H1 (cell line): Measurements from ENCODE around the gene LCNL1. TPM values are rescaled to one million over a fixed set of nuclear protein-coding genes. Genes with fewer than 3 reads are reported as not detected.

Experiments
- BRCA1 ChIP-seq: IDR thresholded peaks from 2 replicates; pipeline ENCODE4 v1.6.1; 2012; ENCODE audit warnings: low read depth, low read length, improper control_type of control experiment
- CBX5 ChIP-seq: fragments of 300-800, 300-1000 bp; sonication (generic); IDR thresholded peaks from 2 replicates; pipeline ENCODE4 v1.7.1; 2016; ENCODE audit warnings: antibody characterized with exemption, low read length, low read depth
- EGR1 ChIP-seq: IDR thresholded peaks from 2 replicates; pipeline ENCODE4 v1.6.1; 2011; ENCODE audit warnings: low read depth, low read length, borderline replicate concordance
- GTF2F1 ChIP-seq: IDR thresholded peaks from 2 replicates; pipeline ENCODE4 v1.6.1; 2012; ENCODE audit warnings: low read depth, low read length, improper control_type of control experiment, borderline replicate concordance
- HDAC2 ChIP-seq, 2 experiments: fragments of 300-600 bp in 1 of 2; sonication (generic) in 1 of 2; IDR thresholded peaks; 2 replicates each; pipeline ENCODE4 v1.6.1; 2011 to 2012; ENCODE audit warnings: low read depth in 2 of 2, low read length in 2 of 2, mild to moderate bottlenecking in 2 of 2, moderate library complexity in 2 of 2, borderline replicate concordance in 1 of 2, inconsistent platforms in 1 of 2
- JUN ChIP-seq: IDR thresholded peaks from 2 replicates; pipeline ENCODE4 v1.6.1; 2011; ENCODE audit warnings: low read depth, mild to moderate bottlenecking, improper control_type of control experiment, low read length
- JUND ChIP-seq: IDR thresholded peaks from 2 replicates; pipeline ENCODE4 v1.6.1; 2011; ENCODE audit warnings: mild to moderate bottlenecking, improper control_type of control experiment, low read length
- KDM1A ChIP-seq: fragments of 200-600, 300-600 bp; sonication (generic); IDR thresholded peaks from 2 replicates; pipeline ENCODE4 v1.7.1; 2016; ENCODE audit warnings: mild to moderate bottlenecking, low read length, borderline replicate concordance
- KDM5A ChIP-seq: fragments of 200-600 bp; IDR thresholded peaks from 2 replicates; pipeline ENCODE4 v1.7.1; 2012; ENCODE audit warnings: mild to moderate bottlenecking, low read length, inconsistent platforms, mixed read lengths
- POLR2AphosphoS5 ChIP-seq: IDR thresholded peaks from 2 replicates; pipeline ENCODE4 v1.6.1; 2011; ENCODE audit warnings: low read depth, low read length
- SIN3A ChIP-seq, 2 experiments: IDR thresholded peaks in 1 of 2; conservative IDR thresholded peaks in 1 of 2; 2 replicates each; pipeline ENCODE4 v1.6.1; 2011 to 2012; ENCODE audit warnings: low read length in 2 of 2, improper control_type of control experiment in 1 of 2, low read depth in 1 of 2, mild to moderate bottlenecking in 1 of 2
- SIRT6 ChIP-seq: IDR thresholded peaks from one replicate; pipeline ENCODE4 v1.7.1; 2012; ENCODE audit warnings: low read length, inconsistent platforms
- SP4 ChIP-seq: IDR thresholded peaks from 2 replicates; pipeline ENCODE4 v1.6.1; 2012; ENCODE audit warnings: low read length, inconsistent platforms
- SUZ12 ChIP-seq: fragments of 200-600 bp; sonication (generic); IDR thresholded peaks from 2 replicates; pipeline ENCODE4 v1.6.1; 2012; ENCODE audit warnings: mild to moderate bottlenecking, inconsistent platforms, low read length, moderate library complexity, mixed read lengths
- TBP ChIP-seq: IDR thresholded peaks from 2 replicates; pipeline ENCODE4 v1.6.1; 2011; ENCODE audit warnings: low read depth, low read length, improper control_type of control experiment
- TCF12 ChIP-seq: IDR thresholded peaks from 2 replicates; pipeline ENCODE4 v1.6.1; 2011; ENCODE audit warnings: low read depth, mild to moderate bottlenecking, low read length
- YY1 ChIP-seq: IDR thresholded peaks from 2 replicates; pipeline ENCODE4 v1.6.1; 2011; ENCODE audit warnings: low read depth, mild to moderate bottlenecking, low read length
- polyA plus RNA-seq, 7 experiments: library from polyadenylated mRNA; depleted of rRNA in 3 of 7; stranded (reverse) in 5 of 7; unstranded in 2 of 7; fragments of >200 nt in 5 of 7; fragments of 200-250 nt in 2 of 7; gene quantifications; 1 replicate in 5 of 7; 2 replicates in 1 of 7; 4 replicates in 1 of 7; pipeline versions ENCODE4 v1.2.1 to v1.2.3, GENCODE V29; 2011 to 2013; ENCODE audit warnings: missing spikeins in 2 of 7, mixed read lengths in 2 of 7
- total RNA-seq: library from RNA; stranded (reverse); fragmentation: NEBNext Ultra II Directional; extraction: Animal tissue kit (Norgen Biotek cat#: 25700); gene quantifications from 2 replicates; pipeline ENCODE4 v1.2.1, GENCODE V29; 2021
- TF ChIP-seq, protein P1 (sequence below): IDR thresholded peaks from 2 replicates; pipeline ENCODE4 v1.6.1; 2012; ENCODE audit warnings: inconsistent platforms

The LCNL1 gene
- total and polyA plus RNA-seq, 2 of the 8 experiments (the other 6 are each of a cell fraction or from before 2014, with no cell fraction given) = 0.11 TPM; not detected in 1

DNA sequence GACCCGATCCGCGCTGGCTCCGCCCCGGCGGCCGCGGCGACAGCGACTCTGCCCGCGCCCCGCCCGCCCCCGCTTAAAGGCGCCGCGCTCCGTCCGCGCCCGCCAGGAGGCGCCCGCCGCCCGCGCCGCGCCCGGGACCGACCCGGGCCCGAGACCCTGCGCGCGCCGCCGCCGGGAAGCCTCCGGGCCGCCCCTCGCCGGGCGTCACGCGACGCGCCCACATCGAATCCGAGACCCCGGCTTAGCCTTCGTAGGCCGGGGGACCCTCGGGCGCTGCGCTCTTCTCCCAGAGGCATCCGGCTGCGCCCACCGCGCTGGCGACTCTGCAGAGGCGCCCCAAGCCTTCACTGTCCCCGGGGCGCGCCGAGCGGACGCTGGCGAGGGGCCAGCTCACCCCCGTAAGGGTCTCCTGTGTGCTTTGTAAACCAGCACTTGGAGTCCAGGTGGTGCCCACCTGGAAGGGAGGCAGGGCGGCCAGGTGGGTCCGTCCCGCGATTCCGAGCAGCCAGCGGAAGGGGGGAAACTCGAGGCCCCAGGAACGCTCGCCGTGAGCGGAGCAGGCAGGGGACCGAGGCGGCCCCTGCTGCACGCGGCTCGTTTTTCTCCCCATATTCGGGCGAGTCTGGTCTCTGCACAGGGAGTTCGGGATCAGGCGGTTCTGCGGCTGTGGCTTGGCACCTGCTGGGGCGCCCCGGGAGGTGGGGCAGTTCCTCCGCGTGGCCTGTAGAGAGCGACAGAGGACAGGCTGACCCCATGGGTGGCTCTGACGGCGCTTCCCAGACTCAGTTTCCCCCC lies 45.7 kb downstream of the LCNL1 start (continued):
- TF ChIP-seq, protein P1, sequence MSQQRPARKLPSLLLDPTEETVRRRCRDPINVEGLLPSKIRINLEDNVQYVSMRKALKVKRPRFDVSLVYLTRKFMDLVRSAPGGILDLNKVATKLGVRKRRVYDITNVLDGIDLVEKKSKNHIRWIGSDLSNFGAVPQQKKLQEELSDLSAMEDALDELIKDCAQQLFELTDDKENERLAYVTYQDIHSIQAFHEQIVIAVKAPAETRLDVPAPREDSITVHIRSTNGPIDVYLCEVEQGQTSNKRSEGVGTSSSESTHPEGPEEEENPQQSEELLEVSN = peak; percentile 58
- TF ChIP-seq BRCA1 (no peak), SIRT6 (no peak), JUND (no peak), SIN3A (conservative IDR thresholded peaks at IDR 0.05 in 1 of 2, IDR thresholded peaks at IDR 0.05 in 1 of 2; ENCODE audit: low read depth in 1 of 2, low read length in 2 of 2) (no peak; a peak in 1 of 4 replicates), EGR1 (peak; percentile 60; the same call in 1 of the 2 replicates), POLR2AphosphoS5 (no peak), JUN (no peak), TBP (no peak), CBX5 (no peak), YY1 (no peak), GTF2F1 (no peak), TCF12 (no peak), HDAC2 (IDR thresholded peaks at IDR 0.05; ENCODE audit: borderline replicate concordance in 1 of 2, low read depth in 2 of 2, low read length in 2 of 2) (no peak), KDM5A (no peak), SP4 (no peak), SUZ12 (no peak), KDM1A (no peak; the same call in 1 of the 2 replicates)
